Measurements from ENCODE around the gene NAT10.

NAT10 gene

DNA sequence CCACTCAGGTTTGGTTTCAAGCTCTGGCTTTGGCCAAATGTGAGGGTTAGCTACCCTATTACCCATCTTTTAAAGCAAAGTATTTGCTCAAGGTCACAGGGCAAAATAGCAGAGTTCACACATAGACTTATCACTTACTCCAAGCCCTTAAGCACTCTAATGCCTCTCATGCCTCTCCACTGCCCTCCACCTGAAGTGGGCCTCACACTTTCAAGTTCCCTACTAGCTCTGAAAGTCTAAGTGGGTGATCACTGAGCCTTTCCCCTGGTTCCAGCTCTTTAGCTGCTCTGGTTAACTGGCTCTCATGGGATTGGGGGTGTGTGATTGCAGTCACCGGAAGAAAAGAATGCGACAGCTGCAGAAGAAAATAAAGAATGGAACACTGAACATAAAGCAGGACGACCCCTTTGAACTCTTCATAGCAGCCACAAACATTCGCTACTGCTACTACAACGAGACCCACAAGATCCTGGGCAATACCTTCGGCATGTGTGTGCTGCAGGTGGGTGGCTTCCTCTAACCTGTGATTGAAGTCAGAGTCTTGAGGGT, 6.4 kb downstream of the NAT10 start:
- no peak overlapping the region for H3K4me3 ChIP-seq (ENCODE audit: low read depth, low read length)
- H3K9me3 ChIP-seq (ENCODE audit: control insufficient read depth, insufficient read depth, low read depth, low read length) = no peaks in the 10 kb centered on the region
- H3K36me3 ChIP-seq (ENCODE audit: control insufficient read depth, insufficient read depth, low read length) = peaks cover 86% of the 10 kb centered on the region
- H3K27ac ChIP-seq (ENCODE audit: low read depth, low read length) = no peak overlapping the region
- H3K27me3 ChIP-seq (ENCODE audit: control insufficient read depth, insufficient read depth, low read length) = no peaks in the 10 kb centered on the region
- H3K4me1 ChIP-seq (ENCODE audit: control insufficient read depth, insufficient read depth, low read length) = 0 out of 2 replicates have a peak, but pooled peaks cover 2% of the 10 kb centered on the region
- no peak overlapping the region for H3K9ac ChIP-seq (ENCODE audit: low read length)

DNA sequence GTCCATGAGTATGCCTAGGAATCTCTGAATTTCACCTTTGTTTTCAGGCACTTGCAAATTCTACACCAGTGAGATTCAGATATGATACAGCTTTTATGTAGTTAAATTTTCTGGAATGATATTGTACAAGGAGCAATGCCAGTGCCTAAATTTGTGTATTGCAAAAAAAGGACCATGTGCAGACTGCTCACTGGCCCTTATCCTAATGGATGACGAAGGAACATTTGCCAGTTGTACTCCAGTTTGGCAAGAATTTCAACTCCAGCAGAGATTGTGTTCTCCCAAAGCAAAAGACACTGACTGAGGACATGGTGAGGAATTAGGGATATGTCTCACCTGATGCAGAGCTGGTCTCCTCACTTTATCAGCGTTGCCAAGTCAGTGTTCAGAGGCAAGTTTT, 8.6 kb downstream of the NAT10 start:
- Histone ChIP-seq H3K27me3 (ENCODE audit: control insufficient read depth, insufficient read depth, low read length) (no peaks in the 10 kb centered on the region), H3K9ac (ENCODE audit: low read length) (no peak overlapping the region), H3K4me1 (ENCODE audit: control insufficient read depth, insufficient read depth, low read length) (no peaks in the 10 kb centered on the region), H3K27ac (ENCODE audit: low read depth, low read length) (no peak overlapping the region), H3K4me3 (ENCODE audit: low read depth, low read length) (no peak overlapping the region), H3K36me3 (ENCODE audit: control insufficient read depth, insufficient read depth, low read length) (peaks cover 96% of the 10 kb centered on the region), H3K9me3 (ENCODE audit: control insufficient read depth, insufficient read depth, low read depth, low read length) (no peaks in the 10 kb centered on the region)

DNA sequence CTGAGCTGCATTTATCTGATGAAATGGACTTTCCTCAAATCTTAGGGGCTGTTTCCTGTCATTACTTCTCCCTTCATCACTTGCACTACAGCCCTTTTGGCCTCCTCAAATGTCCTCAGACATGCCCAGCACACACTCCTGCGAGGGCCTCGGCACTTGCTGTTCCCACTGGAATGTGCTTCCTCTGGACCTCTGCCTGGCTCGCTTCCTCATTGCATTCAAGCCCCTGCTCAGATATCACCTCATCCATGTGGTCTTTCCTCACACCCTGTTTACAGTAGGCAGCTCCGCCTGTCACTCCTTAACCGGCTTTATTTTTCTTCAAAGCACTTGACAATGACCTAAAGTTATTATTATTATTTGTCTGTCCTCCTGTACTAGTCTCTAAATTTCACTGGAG, 9.0 kb downstream of the NAT10 start:
- Histone ChIP-seq H3K36me3 (ENCODE audit: control insufficient read depth, insufficient read depth, low read length) (peaks cover 96% of the 10 kb centered on the region), H3K27me3 (ENCODE audit: control insufficient read depth, insufficient read depth, low read length) (no peaks in the 10 kb centered on the region), H3K4me3 (ENCODE audit: low read depth, low read length) (no peak overlapping the region), H3K9me3 (ENCODE audit: control insufficient read depth, insufficient read depth, low read depth, low read length) (no peaks in the 10 kb centered on the region), H3K27ac (ENCODE audit: low read depth, low read length) (no peak overlapping the region), H3K9ac (ENCODE audit: low read length) (no peak overlapping the region), H3K4me1 (ENCODE audit: control insufficient read depth, insufficient read depth, low read length) (no peaks in the 10 kb centered on the region)

DNA sequence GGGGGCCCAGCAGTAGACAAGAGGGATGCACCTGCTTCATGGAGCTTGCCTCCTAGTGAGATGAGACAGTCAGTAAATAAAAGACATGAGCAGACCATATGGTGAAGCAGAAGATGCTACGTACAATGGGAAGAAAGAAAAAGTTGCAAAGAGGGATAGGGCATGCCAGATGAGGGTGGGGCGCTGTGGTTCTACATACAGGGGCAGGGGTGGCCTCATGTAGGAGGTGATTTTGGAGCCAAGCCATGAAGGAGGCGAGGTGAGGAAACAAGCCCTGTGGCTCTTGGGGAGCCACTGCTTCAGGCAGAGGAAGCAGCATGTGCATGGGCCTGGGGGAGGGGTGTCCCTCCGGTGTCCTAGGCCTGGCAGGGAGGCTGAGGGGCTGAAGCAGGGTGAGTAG, 15.2 kb downstream of the NAT10 start:
- Histone ChIP-seq H3K27me3 (ENCODE audit: control insufficient read depth, insufficient read depth, low read length) (no peaks in the 10 kb centered on the region), H3K9ac (ENCODE audit: low read length) (no peak overlapping the region), H3K4me1 (ENCODE audit: control insufficient read depth, insufficient read depth, low read length) (no peaks in the 10 kb centered on the region), H3K4me3 (ENCODE audit: low read depth, low read length) (no peak overlapping the region), H3K27ac (ENCODE audit: low read depth, low read length) (no peak overlapping the region), H3K9me3 (ENCODE audit: control insufficient read depth, insufficient read depth, low read depth, low read length) (no peaks in the 10 kb centered on the region), H3K36me3 (ENCODE audit: control insufficient read depth, insufficient read depth, low read length) (peaks cover 91% of the 10 kb centered on the region)

DNA sequence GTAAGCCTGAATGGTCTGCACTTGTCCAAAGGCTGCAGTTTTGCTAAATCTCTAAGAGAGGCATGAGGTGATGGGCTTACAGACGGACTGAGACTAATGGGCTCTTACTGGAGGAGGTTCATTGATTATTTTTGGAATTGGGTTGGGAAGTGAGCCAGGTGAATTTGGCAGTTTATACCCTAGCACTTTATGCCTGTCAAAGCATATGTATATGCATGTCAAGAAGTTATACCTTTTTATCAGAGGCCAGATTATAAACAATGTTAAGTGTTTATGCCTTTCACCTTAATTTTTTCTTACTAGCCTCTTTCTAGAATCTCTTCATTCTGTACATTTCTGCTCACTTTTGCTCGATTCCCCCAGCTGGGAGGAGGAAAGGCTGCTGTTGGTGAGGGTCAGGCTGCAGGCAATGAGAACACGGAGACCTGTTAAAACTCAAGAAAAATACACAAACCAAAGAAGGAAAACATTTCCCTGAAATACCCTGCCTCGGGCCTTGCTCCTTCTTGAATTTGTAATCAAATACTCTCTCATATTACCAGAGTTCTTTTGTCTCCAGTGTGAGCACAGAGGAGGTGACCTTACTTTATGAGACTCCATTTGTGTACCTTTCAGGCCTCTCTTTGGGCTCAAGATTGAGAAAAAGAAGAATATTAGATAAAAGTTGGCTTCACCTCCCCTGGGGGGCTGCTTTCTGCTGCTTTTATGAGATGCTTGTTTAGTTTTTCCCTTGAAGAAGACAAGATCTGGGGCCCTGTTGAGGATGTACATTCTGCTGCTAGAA, 19.6 kb downstream of the NAT10 start:
- H3K4me1 ChIP-seq (ENCODE audit: control insufficient read depth, insufficient read depth, low read length) = no peaks in the 10 kb centered on the region
- no peaks in the 10 kb centered on the region for H3K27me3 ChIP-seq (ENCODE audit: control insufficient read depth, insufficient read depth, low read length)
- H3K27ac ChIP-seq (ENCODE audit: low read depth, low read length) = no peak overlapping the region
- H3K36me3 ChIP-seq (ENCODE audit: control insufficient read depth, insufficient read depth, low read length) = peaks cover 88% of the 10 kb centered on the region
- H3K9ac ChIP-seq (ENCODE audit: low read length) = no peak overlapping the region
- no peak overlapping the region for H3K4me3 ChIP-seq (ENCODE audit: low read depth, low read length)
- no peaks in the 10 kb centered on the region for H3K9me3 ChIP-seq (ENCODE audit: control insufficient read depth, insufficient read depth, low read depth, low read length)

DNA sequence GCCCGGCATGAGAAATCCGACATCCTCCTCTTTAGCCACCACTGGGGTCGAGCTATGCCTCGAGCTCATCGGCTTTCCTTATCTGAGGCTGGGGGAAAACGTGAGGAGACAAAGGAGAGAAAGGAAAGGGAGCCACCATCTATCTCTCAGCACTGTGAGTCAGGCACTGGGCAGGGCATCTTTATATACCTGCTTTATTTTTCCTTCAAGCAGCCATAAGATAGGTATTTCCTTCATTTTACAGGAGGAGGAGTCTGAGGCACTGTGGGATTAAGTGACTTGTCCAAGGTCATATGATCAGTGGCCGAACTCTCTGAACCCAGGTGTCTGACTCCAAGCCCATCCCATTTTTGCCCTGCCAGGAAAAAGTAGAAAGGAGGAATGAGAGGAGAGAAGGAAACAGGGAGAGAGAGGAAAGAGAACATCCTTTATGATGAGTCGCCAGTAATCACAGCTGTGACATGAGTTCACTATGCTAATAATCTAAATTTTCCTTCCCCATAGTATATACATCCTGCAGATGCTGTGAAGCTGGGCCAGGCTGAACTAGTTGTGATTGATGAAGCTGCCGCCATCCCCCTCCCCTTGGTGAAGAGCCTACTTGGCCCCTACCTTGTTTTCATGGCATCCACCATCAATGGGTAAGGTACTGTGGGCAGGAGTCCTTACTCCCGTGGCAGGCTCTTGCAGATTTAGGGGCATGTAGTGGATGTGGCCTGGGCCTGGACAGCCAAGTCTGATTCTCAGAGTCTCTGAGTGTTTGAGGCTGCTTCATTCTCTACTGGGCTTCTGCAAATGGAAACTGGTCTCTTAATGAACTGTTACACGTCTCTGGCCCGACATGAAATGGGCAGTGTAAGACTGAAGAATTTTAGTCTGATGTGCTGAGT, 21.8 kb downstream of the NAT10 start:
- no peaks in the 10 kb centered on the region for H3K9me3 ChIP-seq (ENCODE audit: control insufficient read depth, insufficient read depth, low read depth, low read length)
- H3K27ac ChIP-seq (ENCODE audit: low read depth, low read length) = no peak overlapping the region
- H3K4me3 ChIP-seq (ENCODE audit: low read depth, low read length) = no peak overlapping the region
- no peak overlapping the region for H3K9ac ChIP-seq (ENCODE audit: low read length)
- H3K27me3 ChIP-seq (ENCODE audit: control insufficient read depth, insufficient read depth, low read length) = no peaks in the 10 kb centered on the region
- H3K4me1 ChIP-seq (ENCODE audit: control insufficient read depth, insufficient read depth, low read length) = no peaks in the 10 kb centered on the region
- peaks cover 90% of the 10 kb centered on the region for H3K36me3 ChIP-seq (ENCODE audit: control insufficient read depth, insufficient read depth, low read length)

DNA sequence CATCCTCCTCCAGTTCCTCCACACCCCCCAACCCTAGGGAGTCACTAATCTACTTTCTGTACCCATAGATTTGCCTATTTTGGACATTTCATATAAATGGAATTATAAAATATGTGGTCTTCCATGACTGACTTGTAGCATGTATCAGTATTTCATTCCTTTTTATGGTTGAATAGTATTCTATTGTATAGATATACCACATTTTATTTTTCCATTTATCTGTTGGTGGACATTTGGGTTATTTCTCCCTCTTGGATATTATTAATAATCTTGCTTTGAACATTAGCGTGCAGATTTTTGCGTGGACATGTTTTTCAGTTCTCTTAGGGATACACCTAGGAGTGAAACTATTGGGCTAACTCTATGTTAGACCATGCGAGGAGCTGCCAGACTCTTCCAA, 23.4 kb downstream of the NAT10 start:
- H3K27ac ChIP-seq (ENCODE audit: low read depth, low read length) = no peak overlapping the region
- H3K4me1 ChIP-seq (ENCODE audit: control insufficient read depth, insufficient read depth, low read length) = no peaks in the 10 kb centered on the region
- no peaks in the 10 kb centered on the region for H3K9me3 ChIP-seq (ENCODE audit: control insufficient read depth, insufficient read depth, low read depth, low read length)
- no peak overlapping the region for H3K4me3 ChIP-seq (ENCODE audit: low read depth, low read length)
- H3K27me3 ChIP-seq (ENCODE audit: control insufficient read depth, insufficient read depth, low read length) = no peaks in the 10 kb centered on the region
- H3K9ac ChIP-seq (ENCODE audit: low read length) = no peak overlapping the region
- H3K36me3 ChIP-seq (ENCODE audit: control insufficient read depth, insufficient read depth, low read length) = peaks cover 90% of the 10 kb centered on the region

DNA sequence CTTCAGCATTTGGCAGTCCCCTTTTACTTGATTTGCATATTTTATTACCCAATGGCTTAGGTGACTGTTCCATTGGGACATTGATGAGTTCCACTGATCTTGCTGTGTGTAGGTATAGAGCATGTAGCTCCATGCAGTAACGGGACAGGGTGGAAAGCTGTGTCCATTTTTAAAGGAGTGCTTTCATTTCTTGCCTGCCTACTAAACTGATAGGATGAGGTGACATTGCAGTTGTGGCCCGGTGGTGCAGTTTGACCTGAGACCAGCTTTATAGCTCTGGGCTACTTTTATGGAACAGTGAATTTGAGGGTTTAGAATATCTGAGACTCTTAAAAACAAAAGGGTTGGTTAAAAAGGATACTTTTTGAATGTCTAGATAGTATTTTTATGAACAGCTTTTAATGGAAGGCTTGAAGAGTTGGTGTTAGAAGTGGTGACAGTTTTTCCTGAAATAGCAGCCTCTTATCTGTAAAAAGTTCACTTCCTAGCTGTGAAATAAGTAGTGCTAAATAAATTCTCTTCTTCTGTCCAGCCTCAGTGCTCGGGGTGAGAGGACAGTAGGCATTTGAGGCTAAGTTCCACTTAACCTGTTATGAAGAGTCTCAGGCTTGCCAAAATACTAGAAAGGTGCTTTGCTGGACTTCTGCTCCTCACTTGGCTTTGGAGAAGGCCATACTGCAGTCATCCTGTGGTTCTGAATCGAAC, 27.0 kb downstream of the NAT10 start:
- Histone ChIP-seq H3K27me3 (ENCODE audit: control insufficient read depth, insufficient read depth, low read length) (no peaks in the 10 kb centered on the region), H3K36me3 (ENCODE audit: control insufficient read depth, insufficient read depth, low read length) (peaks cover 91% of the 10 kb centered on the region), H3K9ac (ENCODE audit: low read length) (no peak overlapping the region), H3K27ac (ENCODE audit: low read depth, low read length) (no peak overlapping the region), H3K9me3 (ENCODE audit: control insufficient read depth, insufficient read depth, low read depth, low read length) (no peaks in the 10 kb centered on the region), H3K4me3 (ENCODE audit: low read depth, low read length) (no peak overlapping the region), H3K4me1 (ENCODE audit: control insufficient read depth, insufficient read depth, low read length) (no peaks in the 10 kb centered on the region)

DNA sequence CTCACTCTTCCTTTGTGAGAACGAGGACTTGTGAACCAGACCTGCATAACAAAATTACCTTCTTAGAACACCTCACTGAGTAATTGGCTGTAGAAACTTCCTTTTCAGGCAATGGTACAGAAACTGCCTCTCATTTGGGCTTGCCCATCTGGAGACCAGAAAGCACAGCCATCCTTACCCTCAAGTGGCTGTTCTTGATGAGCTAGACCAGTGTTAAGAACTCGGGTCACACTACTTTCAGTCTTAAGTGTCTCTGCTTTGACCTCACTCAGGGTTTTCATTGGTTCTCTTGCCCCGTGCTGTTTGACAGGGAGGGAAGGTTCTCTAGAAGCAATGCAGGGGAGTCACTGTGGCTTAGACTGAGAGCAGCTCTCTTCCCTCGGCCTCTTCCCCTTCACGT, 29.3 kb downstream of the NAT10 start:
- no peaks in the 10 kb centered on the region for H3K27me3 ChIP-seq (ENCODE audit: control insufficient read depth, insufficient read depth, low read length)
- peaks cover 96% of the 10 kb centered on the region for H3K36me3 ChIP-seq (ENCODE audit: control insufficient read depth, insufficient read depth, low read length)
- H3K9ac ChIP-seq (ENCODE audit: low read length) = no peak overlapping the region
- no peak overlapping the region for H3K27ac ChIP-seq (ENCODE audit: low read depth, low read length)
- no peaks in the 10 kb centered on the region for H3K9me3 ChIP-seq (ENCODE audit: control insufficient read depth, insufficient read depth, low read depth, low read length)
- H3K4me1 ChIP-seq (ENCODE audit: control insufficient read depth, insufficient read depth, low read length) = no peaks in the 10 kb centered on the region
- H3K4me3 ChIP-seq (ENCODE audit: low read depth, low read length) = no peak overlapping the region

DNA sequence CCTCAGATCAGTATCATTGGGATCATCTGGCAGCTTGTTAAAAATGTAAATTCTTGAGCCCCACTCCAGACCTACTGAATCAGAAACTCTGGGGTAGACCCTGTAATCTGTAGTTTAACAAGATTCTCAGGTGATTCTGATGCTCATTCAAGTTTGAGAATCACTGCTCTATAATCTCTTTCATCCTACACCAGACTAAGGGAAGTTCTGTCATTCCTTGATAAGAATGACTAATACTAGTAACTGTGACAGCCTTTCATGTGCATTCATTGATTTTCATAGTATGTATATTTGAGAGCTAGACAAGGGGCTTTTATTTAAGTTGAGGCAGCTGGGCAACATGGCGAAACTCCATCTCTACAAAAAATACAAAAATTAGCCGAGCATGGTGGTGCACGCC, 30.0 kb downstream of the NAT10 start:
- H3K27me3 ChIP-seq (ENCODE audit: control insufficient read depth, insufficient read depth, low read length) = no peaks in the 10 kb centered on the region
- no peaks in the 10 kb centered on the region for H3K4me1 ChIP-seq (ENCODE audit: control insufficient read depth, insufficient read depth, low read length)
- no peaks in the 10 kb centered on the region for H3K9me3 ChIP-seq (ENCODE audit: control insufficient read depth, insufficient read depth, low read depth, low read length)
- H3K27ac ChIP-seq (ENCODE audit: low read depth, low read length) = no peak overlapping the region
- H3K9ac ChIP-seq (ENCODE audit: low read length) = no peak overlapping the region
- no peak overlapping the region for H3K4me3 ChIP-seq (ENCODE audit: low read depth, low read length)
- peaks cover 96% of the 10 kb centered on the region for H3K36me3 ChIP-seq (ENCODE audit: control insufficient read depth, insufficient read depth, low read length)

Data from HUES6 (cell line).